Body of pancreas (tissue), 4 donors: Measurements from ENCODE around the gene GAK.

Source experiments
- CTCF ChIP-seq, 7 experiments: fragments of 450-650 bp in 4 of 7; fragments of 200-600 bp in 3 of 7; sonication (generic) in 3 of 7; IDR thresholded peaks; one replicate each; pipeline ENCODE4 v1.5.1; 2016 to 2019; ENCODE audit warnings: antibody characterized with exemption in 7 of 7
- POLR2A ChIP-seq, 3 donors: fragments of 450-650 bp; IDR thresholded peaks; one replicate each; pipeline ENCODE4 v1.6.1; 2016; ENCODE audit warnings: antibody characterized with exemption in 3 of 3, mild to moderate bottlenecking in 2 of 3

DNA sequence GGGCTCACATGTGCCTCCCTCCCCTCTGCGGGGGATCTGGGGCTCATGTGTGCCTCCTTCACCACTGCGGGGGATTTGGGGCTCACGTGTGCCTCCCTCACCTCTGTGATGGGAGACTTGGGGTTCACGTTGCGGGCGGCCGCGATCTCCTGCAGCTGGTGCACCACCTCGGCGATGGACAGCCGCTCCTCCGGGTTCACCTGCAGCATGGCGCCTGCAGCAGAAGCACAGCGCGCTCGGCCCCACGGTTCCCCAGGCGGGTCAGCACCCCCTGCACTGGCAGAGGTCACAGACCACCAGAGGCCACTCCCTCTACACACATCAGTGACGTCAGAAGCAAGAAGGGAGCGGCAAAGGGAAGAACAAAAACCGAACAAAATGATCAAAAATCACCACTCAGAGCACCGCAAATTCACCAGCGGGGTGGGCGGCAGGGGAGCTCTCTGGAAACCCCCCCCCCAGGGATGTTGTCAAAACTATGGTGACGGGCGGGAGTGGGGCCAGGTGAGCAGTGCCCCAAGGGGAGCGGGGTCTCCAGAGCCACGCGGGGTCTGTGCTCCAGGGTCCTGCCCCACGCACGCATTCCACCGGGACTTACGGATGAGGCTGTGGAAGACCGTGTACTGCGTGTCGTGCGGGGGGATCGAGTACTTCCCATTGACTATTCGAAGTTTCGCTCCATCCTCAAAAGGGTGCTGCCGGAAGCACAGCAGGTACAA is 38.7 kb downstream of the GAK start:
- TF ChIP-seq POLR2A (IDR thresholded peaks at IDR 0.05) = no peak
- no peak for TF ChIP-seq CTCF (IDR thresholded peaks at IDR 0.05)
